HL-60/S4 (cell line): ENCODE data around the gene FGFRL1.
"Not testable (repeated sequence)": the region's sequence is repeated elsewhere in the genome, so short reads cannot be mapped to it uniquely, and the experiment has no call there.

ENCODE experiments used
- in situ Hi-C: fragments of 300-500 bp; cut with MboI; formaldehyde crosslinking; loops from 2 replicates; pipeline ENCODE4 v1.14.3; 2022; ENCODE audit warnings: low sequenced_read_pairs

Gene FGFRL1

GRCh38 chr4:973431-974397 lies 37.7 kb upstream of the FGFRL1 start, which contains the start of gene DGKQ:
Gene DGKQ (minus strand): TSS chr4:973569. CDS start chr4:973482, 87 bp downstream.
- in situ Hi-C loops = no loop called here

GRCh38 chr4:974668-975067 lies 36.8 kb upstream of the FGFRL1 start:
- in situ Hi-C loops = no loop called here

- in situ Hi-C loops = not testable (repeated sequence)
Measured at GRCh38 chr4:976016-976415, 35.4 kb upstream of the FGFRL1 start.

- in situ Hi-C loops = no loop called here
Measured at GRCh38 chr4:978957-979701, 32.3 kb upstream of the FGFRL1 start.

GRCh38 chr4:982291-982690 lies 29.1 kb upstream of the FGFRL1 start:
- in situ Hi-C loops = no loop called here

GRCh38 chr4:982814-983213 lies 28.6 kb upstream of the FGFRL1 start:
- in situ Hi-C loops = no loop called here

GRCh38 chr4:984336-985054 lies 26.9 kb upstream of the FGFRL1 start:
- in situ Hi-C loops = no loop called here

GRCh38 chr4:985123-985830 lies 26.1 kb upstream of the FGFRL1 start:
- in situ Hi-C loops = no loop called here

GRCh38 chr4:986428-986878 lies 25.0 kb upstream of the FGFRL1 start:
- in situ Hi-C loops = no loop called here

- in situ Hi-C loops = no loop called here
Measured at GRCh38 chr4:986879-987623, 24.4 kb upstream of the FGFRL1 start, which contains the start of gene IDUA. Gene IDUA (plus strand): TSS chr4:987044. CDS start chr4:987085, 41 bp downstream.

GRCh38 chr4:987624-988513 lies 23.6 kb upstream of the FGFRL1 start:
- in situ Hi-C loops = no loop called here

GRCh38 chr4:988726-989721 lies 22.4 kb upstream of the FGFRL1 start:
- in situ Hi-C loops = no loop called here

GRCh38 chr4:989722-990471 lies 21.5 kb upstream of the FGFRL1 start:
- in situ Hi-C loops = no loop called here

- in situ Hi-C loops = no loop called here
Measured at GRCh38 chr4:990746-991367, 20.6 kb upstream of the FGFRL1 start.

GRCh38 chr4:991451-992296 lies 19.8 kb upstream of the FGFRL1 start:
- in situ Hi-C loops = no loop called here
